Measurements from ENCODE around the gene ACBD6. TPM values are rescaled to one million over a fixed set of nuclear protein-coding genes. Genes with fewer than 3 reads are reported as not detected.

Gene ACBD6
- total RNA-seq, 1 donor from 2014 or later, result 66.1 TPM

DNA sequence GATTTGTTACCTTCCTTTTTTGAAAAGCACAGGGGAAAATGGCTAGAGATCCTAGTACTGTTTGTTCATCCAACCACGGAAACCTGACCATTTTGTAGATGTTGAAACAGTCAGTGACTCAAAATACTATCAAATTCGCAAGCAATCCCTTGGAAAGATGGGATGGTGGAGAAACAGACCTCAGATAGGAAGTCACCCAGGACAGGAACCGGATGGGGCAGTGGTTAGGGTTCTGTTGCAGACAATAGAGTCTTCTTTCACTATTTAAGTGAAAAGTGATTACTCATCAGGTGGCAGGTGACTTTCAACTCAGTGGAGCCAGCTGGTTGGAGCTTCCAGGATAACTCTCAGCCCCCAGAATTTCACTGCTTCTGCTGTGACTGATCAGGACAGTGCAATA is 255.3 kb downstream of the ACBD6 start:
- no peak for DNase-seq (ENCODE audit: low read depth)
- TF ChIP-seq, protein P1, sequence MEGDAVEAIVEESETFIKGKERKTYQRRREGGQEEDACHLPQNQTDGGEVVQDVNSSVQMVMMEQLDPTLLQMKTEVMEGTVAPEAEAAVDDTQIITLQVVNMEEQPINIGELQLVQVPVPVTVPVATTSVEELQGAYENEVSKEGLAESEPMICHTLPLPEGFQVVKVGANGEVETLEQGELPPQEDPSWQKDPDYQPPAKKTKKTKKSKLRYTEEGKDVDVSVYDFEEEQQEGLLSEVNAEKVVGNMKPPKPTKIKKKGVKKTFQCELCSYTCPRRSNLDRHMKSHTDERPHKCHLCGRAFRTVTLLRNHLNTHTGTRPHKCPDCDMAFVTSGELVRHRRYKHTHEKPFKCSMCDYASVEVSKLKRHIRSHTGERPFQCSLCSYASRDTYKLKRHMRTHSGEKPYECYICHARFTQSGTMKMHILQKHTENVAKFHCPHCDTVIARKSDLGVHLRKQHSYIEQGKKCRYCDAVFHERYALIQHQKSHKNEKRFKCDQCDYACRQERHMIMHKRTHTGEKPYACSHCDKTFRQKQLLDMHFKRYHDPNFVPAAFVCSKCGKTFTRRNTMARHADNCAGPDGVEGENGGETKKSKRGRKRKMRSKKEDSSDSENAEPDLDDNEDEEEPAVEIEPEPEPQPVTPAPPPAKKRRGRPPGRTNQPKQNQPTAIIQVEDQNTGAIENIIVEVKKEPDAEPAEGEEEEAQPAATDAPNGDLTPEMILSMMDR (conservative IDR thresholded peaks at IDR 0.05; ENCODE audit: low read depth, low read length), result no peak
- no peak overlapping the region for H3K4me3 ChIP-seq (ENCODE audit: low read depth, low read length)

DNA sequence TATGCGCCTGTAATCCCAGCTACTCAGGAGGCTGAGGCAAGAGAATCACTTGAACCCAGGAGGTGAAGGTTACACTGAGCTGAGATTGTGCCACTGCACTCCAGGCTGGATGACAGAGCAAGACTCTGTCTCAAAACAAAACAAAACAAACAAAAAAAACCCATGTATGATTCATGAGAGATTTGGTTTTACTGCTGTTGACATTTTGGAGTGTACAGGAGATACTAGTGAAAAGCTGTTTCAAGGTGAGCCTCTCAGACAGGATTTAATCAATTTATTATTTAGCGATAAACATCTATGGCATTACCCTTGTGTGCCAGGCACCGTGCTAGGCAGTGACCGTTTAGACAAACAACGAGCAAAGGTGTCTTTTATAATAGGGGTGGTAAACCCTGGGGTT is 255.8 kb downstream of the ACBD6 start:
- DNase-seq (ENCODE audit: low read depth), result no peak

DNA sequence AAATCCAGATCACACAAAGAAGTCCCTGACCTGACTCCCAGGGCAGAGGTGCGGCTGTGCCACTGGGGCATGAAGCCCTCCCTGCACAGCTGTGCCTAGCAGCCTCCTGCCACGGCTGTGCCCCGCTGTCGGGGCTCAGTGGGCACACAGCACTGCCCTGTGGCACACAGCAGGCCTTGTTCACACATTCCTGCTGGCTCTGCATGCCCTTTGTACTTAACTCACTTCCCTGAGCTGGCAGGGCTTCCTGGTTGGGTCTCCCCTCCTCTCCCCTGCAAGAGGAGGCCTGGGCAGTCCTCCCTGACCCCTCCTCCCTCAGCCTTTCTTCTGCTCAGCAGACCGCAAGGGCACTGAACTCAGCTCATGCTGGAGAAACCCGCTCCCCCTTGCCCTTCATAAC is 257.5 kb downstream of the ACBD6 start:
- no peak for DNase-seq (ENCODE audit: low read depth)
- no peak overlapping the region for H3K4me3 ChIP-seq (ENCODE audit: low read depth, low read length)
- TF ChIP-seq, protein P1 (conservative IDR thresholded peaks at IDR 0.05; ENCODE audit: low read depth, low read length), result no peak

More for the DNA sequence above, 255.8 kb downstream of the ACBD6 start:
- TF ChIP-seq, protein P1 (conservative IDR thresholded peaks at IDR 0.05; ENCODE audit: low read depth, low read length), result no peak
- H3K4me3 ChIP-seq (ENCODE audit: low read depth, low read length), result no peak overlapping the region

DNA sequence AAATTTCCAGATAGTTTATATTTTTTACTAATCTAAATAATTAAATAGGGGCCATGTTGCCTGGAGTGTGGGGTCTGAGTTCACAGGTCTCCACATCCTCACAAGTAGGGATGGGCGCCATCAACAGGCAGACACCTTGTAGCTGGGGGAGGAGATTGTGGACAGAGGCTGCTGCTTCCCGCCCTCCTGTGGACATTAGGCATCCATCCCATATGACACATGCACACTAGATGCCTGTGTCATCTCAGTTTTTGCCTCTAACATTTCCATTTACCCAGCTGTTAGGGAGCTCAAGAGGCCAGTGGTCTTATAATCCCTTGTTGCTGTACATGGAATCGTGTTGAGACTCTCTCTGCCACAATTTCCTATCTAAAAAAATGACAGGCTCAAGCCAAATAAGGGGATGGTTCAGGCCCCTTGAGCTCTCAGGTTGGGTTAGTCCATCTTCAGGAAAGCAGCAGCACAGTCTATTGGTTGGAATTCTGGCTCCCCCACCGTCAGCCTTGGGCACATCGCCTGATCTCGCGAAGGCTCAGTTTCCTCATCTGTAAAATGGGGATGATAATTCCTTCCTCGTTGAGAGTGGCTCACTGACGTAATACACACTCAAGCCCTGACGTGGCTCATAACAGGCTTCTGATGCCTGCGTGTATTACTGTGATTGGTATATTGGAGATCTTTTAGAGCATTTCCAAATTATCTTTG is 258.7 kb downstream of the ACBD6 start:
- no peak overlapping the region for H3K4me3 ChIP-seq (ENCODE audit: low read depth, low read length)
- TF ChIP-seq, protein P1 (conservative IDR thresholded peaks at IDR 0.05; ENCODE audit: low read depth, low read length), result peak; percentile 2
- DNase-seq (ENCODE audit: low read depth), result no peak

DNA sequence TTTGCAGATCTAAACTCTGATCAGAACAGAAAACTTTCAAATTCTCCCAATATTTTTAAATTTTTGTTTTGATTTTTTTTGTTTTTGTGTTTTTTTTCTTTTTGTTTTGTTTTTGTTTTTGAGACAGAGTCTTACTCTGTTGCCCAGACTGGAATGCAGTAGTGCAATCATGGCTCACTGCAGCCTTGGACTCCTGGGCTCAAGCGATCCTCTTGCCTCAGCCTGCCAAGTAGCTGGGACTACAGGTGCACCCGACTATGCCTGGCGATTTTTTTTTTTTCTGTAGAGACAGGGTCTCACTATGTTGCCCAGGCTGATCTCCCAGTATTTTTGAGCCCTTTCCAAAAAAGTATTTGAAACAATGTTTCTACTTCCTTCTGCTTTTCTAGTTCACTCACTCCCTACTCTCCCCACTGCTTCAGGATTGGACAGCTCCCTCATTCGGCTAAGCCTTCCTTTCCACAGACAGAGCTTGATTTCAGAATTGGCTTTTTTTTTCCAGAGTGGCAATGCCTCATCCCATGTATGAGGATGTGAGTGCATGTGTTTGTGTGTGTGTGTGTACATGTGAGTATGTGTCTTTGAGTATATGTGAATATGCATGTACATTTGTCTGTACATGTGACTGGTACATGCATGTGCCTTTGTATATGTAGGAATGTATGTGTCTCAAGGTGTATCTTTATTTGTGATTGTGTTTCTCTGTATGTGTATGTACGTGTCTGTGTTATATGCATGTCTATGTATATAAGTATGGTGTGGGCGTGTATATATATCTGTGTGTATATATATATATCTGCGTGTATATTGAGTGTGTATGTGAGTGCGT is 260.4 kb downstream of the ACBD6 start:
- DNase-seq (ENCODE audit: low read depth), result no peak
- TF ChIP-seq, protein P1 (conservative IDR thresholded peaks at IDR 0.05; ENCODE audit: low read depth, low read length), result no peak
- no peak overlapping the region for H3K4me3 ChIP-seq (ENCODE audit: low read depth, low read length)

DNA sequence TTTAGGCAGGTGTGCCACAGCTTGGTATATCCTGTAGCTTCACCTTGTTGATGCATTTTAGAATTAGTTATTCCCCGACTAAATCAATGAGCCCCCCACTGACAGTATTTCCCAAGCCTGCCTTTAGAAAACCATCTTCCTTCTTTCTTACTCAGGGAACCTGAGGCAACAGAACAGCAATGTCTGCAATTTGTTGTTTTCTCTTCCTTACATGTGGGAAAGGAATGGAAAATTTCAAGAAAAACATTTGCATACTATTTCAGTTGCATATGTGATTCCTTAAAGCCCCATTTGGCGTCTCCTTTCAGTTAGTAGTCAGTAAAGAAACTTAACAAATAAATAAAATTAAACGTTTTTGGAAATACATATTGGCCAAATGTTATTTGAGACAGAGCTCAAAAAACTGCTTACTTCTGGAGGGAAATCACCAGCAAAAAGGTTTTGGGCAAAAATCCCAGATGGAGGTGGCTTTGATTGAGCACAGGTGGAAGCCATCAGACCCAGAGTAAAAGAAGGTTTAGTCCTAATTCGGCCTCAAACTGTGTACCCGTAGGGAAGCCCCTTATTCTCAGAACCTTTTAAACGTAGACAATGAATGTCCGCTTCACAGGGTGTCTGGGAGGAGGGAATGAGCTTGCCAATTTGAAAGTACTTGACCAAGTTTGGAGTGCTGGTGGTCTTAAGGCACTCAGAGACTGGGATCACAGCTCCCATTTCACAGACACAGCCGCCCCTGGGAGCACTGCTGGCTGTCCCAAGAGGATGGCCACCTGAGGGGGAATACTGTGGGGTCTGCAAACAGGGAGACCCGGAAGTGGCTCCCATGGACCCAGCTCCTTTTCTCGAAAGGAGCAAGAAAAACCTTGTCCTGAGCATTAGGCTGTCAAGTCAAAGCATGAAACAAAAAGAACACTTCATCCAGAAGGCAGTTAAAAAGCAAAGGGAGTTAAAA is 263.0 kb downstream of the ACBD6 start:
- no peak for DNase-seq (ENCODE audit: low read depth)
- TF ChIP-seq, protein P1 (conservative IDR thresholded peaks at IDR 0.05; ENCODE audit: low read depth, low read length), result no peak
- H3K4me3 ChIP-seq (ENCODE audit: low read depth, low read length), result no peak overlapping the region

All from epithelial cell of proximal tubule (primary cell).